ENCODE results near the gene MSMO1.

- TF ChIP-seq CTCF (IDR thresholded peaks at IDR 0.05; ENCODE audit: low read depth, low read length, poor library complexity, severe bottlenecking), result no peak
- TF ChIP-seq EZH2phosphoT487 (IDR thresholded peaks at IDR 0.05; ENCODE audit: borderline replicate concordance, low read length), result no peak
These were observed 15.0 kb upstream of the MSMO1 start for GRCh38 chr4:165312506-165312905.

All from DOHH2 (cell line).